ENCODE results near the gene ZCCHC17.

ZCCHC17 gene

DNA sequence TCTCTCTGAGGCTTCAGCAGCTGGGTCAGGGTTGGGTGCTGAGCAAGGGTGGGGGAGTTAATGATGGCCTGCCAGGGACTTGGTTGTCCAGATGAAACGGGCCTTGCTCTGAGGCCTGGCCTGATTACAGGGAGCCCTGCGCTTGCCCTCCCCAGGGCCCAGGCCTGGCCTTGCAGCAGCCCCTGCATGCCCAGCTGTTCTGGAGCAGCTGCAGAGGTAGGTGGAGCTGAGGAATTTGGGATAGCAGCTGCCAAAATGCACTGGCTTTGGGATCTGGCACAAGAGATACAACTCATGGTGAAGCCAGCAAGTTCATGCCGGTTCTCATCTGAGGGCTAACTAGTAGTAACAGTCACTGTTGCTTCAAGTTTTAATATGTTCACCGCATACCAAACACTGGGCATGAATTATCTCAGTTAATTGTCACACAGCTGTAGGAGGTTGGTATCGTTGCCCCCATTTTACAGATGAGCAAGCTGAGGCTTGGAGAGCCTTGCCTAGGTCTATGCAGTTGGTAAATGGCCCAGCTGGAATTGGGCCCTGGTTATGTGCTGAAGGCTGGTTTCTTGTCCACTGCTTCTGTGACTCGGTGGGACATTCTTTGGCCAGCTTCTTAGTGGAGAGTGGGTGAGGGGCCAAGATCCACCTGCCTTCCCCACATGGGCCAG is 108.9 kb downstream of the ZCCHC17 start:
- no peak for DNase-seq
- TF ChIP-seq POLR2A (IDR thresholded peaks at IDR 0.05; ENCODE audit: low read length) (no peak), GATA1 (IDR thresholded peaks at IDR 0.05; ENCODE audit: low read depth, low read length) (no peak)

GRCh38 chr1:31407029-31407626 is 110.3 kb downstream of the ZCCHC17 start:
- TF ChIP-seq POLR2A (IDR thresholded peaks at IDR 0.05; ENCODE audit: low read length) (no peak), GATA1 (IDR thresholded peaks at IDR 0.05; ENCODE audit: low read depth, low read length) (no peak)
- no peak for DNase-seq

DNA sequence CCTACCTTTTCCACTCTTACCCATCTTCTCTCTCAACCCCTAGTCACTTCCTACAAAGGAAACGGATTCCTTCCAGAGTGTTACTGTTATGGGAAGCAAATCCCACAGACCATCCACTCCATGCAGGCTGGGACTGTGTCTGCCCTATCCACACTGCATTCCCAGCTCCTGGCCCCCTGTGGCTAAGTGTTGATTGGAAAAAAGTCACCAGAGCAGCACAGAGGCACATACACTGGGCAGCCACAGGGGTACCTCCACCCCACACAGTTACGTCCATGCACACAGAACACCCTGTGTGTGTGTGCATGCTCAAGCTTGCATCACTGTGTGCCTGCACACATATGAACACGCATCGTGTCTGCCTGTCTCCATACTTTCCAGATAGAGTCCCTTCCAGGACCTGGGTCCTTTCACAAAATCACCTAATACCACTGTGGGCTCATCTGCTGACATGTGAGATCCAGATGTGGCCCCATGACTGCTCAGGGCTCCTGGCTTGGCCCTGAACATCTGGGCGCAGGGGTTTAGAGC is 112.0 kb downstream of the ZCCHC17 start:
- TF ChIP-seq GATA1 (IDR thresholded peaks at IDR 0.05; ENCODE audit: low read depth, low read length) (no peak), POLR2A (IDR thresholded peaks at IDR 0.05; ENCODE audit: low read length) (no peak)

DNA sequence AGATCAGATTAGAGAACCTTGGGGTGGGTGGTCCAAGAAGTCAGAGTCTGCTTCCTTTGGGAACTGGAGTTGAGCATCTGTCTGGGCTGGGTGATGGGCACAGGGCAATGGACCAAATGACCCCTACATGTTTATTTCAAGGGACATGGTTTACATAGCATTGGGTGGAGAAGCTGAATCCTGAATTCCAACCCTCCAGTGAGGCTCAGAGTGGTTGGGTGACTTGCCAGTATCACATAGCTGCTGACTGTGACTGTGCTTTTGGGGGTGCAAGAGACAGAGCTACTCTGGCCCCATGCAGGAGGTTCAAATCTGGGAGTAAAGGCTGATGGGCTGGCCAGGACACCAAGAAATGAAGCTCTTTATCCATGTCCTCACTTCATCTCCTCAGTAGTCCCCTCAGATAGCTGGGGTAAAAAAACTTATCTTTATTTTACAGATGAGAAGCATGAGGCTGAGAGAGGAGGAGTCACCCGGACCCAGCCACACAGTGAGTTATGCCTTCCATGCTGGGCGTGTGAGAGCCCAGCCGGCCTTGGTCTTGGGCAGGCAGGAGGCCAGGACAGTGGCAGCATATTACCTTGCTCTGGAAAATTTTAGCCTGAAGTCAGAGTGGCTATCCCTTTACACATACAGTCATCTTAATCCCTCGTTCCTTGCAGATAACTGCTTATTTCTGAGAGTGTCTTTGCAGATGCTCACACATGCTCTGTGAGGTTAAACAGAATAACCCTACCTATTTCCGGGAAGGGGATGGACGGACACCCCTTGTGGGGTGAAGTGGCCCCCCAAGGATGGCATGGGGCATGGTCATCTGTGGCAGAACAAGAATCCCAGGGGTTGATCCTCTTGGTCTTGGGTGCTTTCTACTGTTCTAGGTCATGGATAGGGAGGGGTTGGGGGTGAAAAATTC is 113.4 kb downstream of the ZCCHC17 start:
- peak; percentile 84 to 90 for DNase-seq
- TF ChIP-seq POLR2A (IDR thresholded peaks at IDR 0.05; ENCODE audit: low read length) (peak; percentile 44), GATA1 (IDR thresholded peaks at IDR 0.05; ENCODE audit: low read depth, low read length) (no peak)

More for the DNA sequence above, 112.0 kb downstream of the ZCCHC17 start:
- DNase-seq: no peak

DNA sequence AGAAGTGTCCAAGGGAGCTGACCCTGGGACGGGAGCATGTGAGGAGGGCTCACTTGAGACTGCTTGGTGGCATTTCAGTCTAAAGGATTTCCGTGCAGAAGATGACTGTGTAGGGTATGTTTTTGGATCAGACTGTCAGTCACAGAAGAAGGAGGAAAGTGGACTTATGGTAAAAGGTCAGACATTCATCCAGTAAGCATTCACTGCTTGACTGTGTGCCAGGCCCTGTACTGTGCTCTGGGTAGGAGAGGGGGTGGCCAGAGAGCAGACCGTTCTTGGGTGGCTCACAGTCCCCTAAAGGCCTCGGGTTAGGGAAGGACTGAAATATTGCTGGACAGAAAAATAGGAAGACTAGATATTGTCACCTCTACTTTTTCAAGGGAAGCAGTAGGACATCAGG is 114.0 kb downstream of the ZCCHC17 start:
- TF ChIP-seq POLR2A (IDR thresholded peaks at IDR 0.05; ENCODE audit: low read length) (no peak), GATA1 (IDR thresholded peaks at IDR 0.05; ENCODE audit: low read depth, low read length) (no peak)
- DNase-seq: peak in 1 of 2 experiments; percentile 34

DNA sequence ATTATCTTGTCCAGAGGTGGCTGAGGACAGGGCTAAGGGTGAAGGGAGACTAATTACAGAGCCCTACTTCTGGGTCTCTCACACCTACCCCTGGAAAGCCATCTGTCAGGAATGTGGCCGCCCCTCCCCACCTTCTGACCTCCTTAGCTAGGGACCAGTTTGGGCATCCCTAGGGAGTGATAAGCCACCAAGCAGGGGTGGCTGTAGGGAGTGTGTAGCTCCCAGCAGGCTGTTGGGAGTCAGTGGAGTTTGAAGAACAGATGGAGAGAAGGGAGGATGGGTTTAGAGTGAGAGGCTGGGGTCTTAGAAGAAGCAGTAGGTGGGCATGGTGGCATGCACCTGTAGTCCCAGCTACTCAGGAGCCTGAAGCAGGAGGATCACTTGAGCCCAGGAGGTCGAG is 115.4 kb downstream of the ZCCHC17 start:
- no peak for DNase-seq
- TF ChIP-seq GATA1 (IDR thresholded peaks at IDR 0.05; ENCODE audit: low read depth, low read length) (no peak), POLR2A (IDR thresholded peaks at IDR 0.05; ENCODE audit: low read length) (no peak)

- DNase-seq: peak in 1 of 2 experiments; percentile 49
- no peak for TF ChIP-seq GATA1 (IDR thresholded peaks at IDR 0.05; ENCODE audit: low read depth, low read length)
- TF ChIP-seq POLR2A (IDR thresholded peaks at IDR 0.05; ENCODE audit: low read length): peak; percentile 43
Measured at GRCh38 chr1:31412732-31413404, 116.0 kb downstream of the ZCCHC17 start, which contains the start of gene SERINC2. TSS of gene SERINC2 (plus strand) at chr1:31413213. CDS start at chr1:31413266, 53 bp downstream.

DNA sequence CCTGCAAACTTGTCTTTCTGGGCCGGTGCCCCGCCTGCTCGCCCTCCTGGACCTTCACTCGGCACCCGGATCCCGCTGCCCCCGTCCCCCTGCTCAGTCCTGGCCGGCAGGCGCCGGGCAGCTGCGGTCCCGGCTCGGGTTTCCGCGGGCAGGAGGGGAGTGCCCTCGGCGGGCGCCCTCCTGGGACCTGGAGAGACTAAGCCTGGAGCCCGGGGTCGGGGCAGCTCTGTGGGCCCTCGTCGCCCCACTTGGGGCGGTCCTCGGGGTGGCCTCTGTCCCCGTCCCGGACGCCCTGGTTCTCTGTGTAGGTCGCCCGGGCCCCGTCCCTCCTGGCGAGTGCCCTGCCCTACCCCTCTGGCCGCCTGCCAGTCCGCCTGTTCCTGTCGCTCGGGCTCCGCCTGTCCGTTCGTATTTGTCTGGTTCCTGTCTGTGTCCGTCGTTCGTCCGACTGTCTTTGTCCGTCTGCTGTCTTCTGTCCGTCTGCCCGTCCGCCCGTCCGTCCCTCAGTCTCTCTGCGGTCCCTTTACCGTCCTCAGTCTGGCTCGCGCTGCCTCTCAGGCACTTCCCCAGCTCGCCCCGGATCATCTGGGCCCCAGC is 116.7 kb downstream of the ZCCHC17 start:
- DNase-seq: peak; percentile 71 to 77
- peak; percentile 38 for TF ChIP-seq POLR2A (IDR thresholded peaks at IDR 0.05; ENCODE audit: low read length)
- TF ChIP-seq GATA1 (IDR thresholded peaks at IDR 0.05; ENCODE audit: low read depth, low read length): no peak

All from erythroblast (primary cell).